H1 (cell line): Measurements from ENCODE around the gene SULT2B1. TPM values are rescaled to one million over a fixed set of nuclear protein-coding genes. Genes with fewer than 3 reads are reported as not detected.
A peak's percentile ranks its signal among the peaks of the same experiment; 100 is the strongest.

Experiments used
- ASH2L ChIP-seq: fragments of 200-600, 300-600 bp; sonication (generic); IDR thresholded peaks from one replicate; pipeline ENCODE4 v1.7.1; 2017; ENCODE audit warnings: low read length
- BCL11A ChIP-seq, 2 experiments: IDR thresholded peaks; one replicate each; pipeline ENCODE4 v1.6.1; 2011; ENCODE audit warnings: low read depth in 2 of 2, low read length in 2 of 2, mild to moderate bottlenecking in 2 of 2
- CBX5 ChIP-seq: fragments of 300-800, 300-1000 bp; sonication (generic); IDR thresholded peaks from 2 replicates; pipeline ENCODE4 v1.7.1; 2016; ENCODE audit warnings: antibody characterized with exemption, low read length, low read depth
- CBX8 ChIP-seq: fragments of 300-800, 300-1000 bp; sonication (generic); IDR thresholded peaks from 2 replicates; pipeline ENCODE4 v1.7.1; 2016; ENCODE audit warnings: low read depth, low read length, borderline replicate concordance
- CEBPB ChIP-seq: IDR thresholded peaks from 2 replicates; pipeline ENCODE4 v1.6.1; 2012; ENCODE audit warnings: low read depth, low read length
- CHD1 ChIP-seq: IDR thresholded peaks from 2 replicates; pipeline ENCODE4 v1.6.1; 2012; ENCODE audit warnings: low read depth, low read length, improper control_type of control experiment
- CREB1 ChIP-seq: IDR thresholded peaks from 2 replicates; pipeline ENCODE4 v1.6.1; 2012; ENCODE audit warnings: inconsistent platforms
- FOSL1 ChIP-seq: IDR thresholded peaks from 2 replicates; pipeline ENCODE4 v1.6.1; 2011; ENCODE audit warnings: mild to moderate bottlenecking, low read depth, low read length, moderate library complexity; ENCODE audit not compliant: insufficient read depth
- GTF2F1 ChIP-seq: IDR thresholded peaks from 2 replicates; pipeline ENCODE4 v1.6.1; 2012; ENCODE audit warnings: low read depth, low read length, improper control_type of control experiment, borderline replicate concordance
- HDAC6 ChIP-seq: IDR thresholded peaks from one replicate; pipeline ENCODE4 v1.7.1; 2012; ENCODE audit warnings: low read depth, mild to moderate bottlenecking, inconsistent platforms, low read length, moderate library complexity
- JUND ChIP-seq: IDR thresholded peaks from 2 replicates; pipeline ENCODE4 v1.6.1; 2011; ENCODE audit warnings: mild to moderate bottlenecking, improper control_type of control experiment, low read length
- KDM1A ChIP-seq: fragments of 200-600, 300-600 bp; sonication (generic); IDR thresholded peaks from 2 replicates; pipeline ENCODE4 v1.7.1; 2016; ENCODE audit warnings: mild to moderate bottlenecking, low read length, borderline replicate concordance
- KDM5A ChIP-seq: fragments of 200-600 bp; IDR thresholded peaks from 2 replicates; pipeline ENCODE4 v1.7.1; 2012; ENCODE audit warnings: mild to moderate bottlenecking, low read length, inconsistent platforms, mixed read lengths
- NANOG ChIP-seq: IDR thresholded peaks from 2 replicates; pipeline ENCODE4 v1.6.1; 2011; ENCODE audit warnings: low read length, low read depth, mild to moderate bottlenecking, inconsistent platforms; ENCODE audit not compliant: insufficient read depth, poor library complexity, severe bottlenecking
- POLR2AphosphoS5 ChIP-seq: IDR thresholded peaks from 2 replicates; pipeline ENCODE4 v1.6.1; 2011; ENCODE audit warnings: low read depth, low read length
- RAD21 ChIP-seq, 2 experiments: IDR thresholded peaks in 1 of 2; conservative IDR thresholded peaks in 1 of 2; 2 replicates each; pipeline ENCODE4 v1.6.1; 2011; ENCODE audit warnings: low read depth in 2 of 2, low read length in 2 of 2, improper control_type of control experiment in 1 of 2, inconsistent platforms in 1 of 2, mild to moderate bottlenecking in 1 of 2, moderate library complexity in 1 of 2
- TAF1 ChIP-seq: IDR thresholded peaks from 2 replicates; pipeline ENCODE4 v1.6.1; 2011; ENCODE audit warnings: mild to moderate bottlenecking, low read depth, low read length
- TBP ChIP-seq: IDR thresholded peaks from 2 replicates; pipeline ENCODE4 v1.6.1; 2011; ENCODE audit warnings: low read depth, low read length, improper control_type of control experiment
- TCF12 ChIP-seq: IDR thresholded peaks from 2 replicates; pipeline ENCODE4 v1.6.1; 2011; ENCODE audit warnings: low read depth, mild to moderate bottlenecking, low read length
- ZNF274 ChIP-seq: IDR thresholded peaks from 2 replicates; pipeline ENCODE4 v1.7.0; 2012; ENCODE audit warnings: low read length, borderline replicate concordance; ENCODE audit errors: extremely low read depth
- polyA plus RNA-seq, 7 experiments: library from polyadenylated mRNA; depleted of rRNA in 3 of 7; stranded (reverse) in 5 of 7; unstranded in 2 of 7; fragments of >200 nt in 5 of 7; fragments of 200-250 nt in 2 of 7; gene quantifications; 1 replicate in 5 of 7; 2 replicates in 1 of 7; 4 replicates in 1 of 7; pipeline versions ENCODE4 v1.2.1 to v1.2.3, GENCODE V29; 2011 to 2013; ENCODE audit warnings: missing spikeins in 2 of 7, mixed read lengths in 2 of 7
- total RNA-seq: library from RNA; stranded (reverse); fragmentation: NEBNext Ultra II Directional; extraction: Animal tissue kit (Norgen Biotek cat#: 25700); gene quantifications from 2 replicates; pipeline ENCODE4 v1.2.1, GENCODE V29; 2021
- TF ChIP-seq, protein P1 (sequence below): IDR thresholded peaks from 2 replicates; pipeline ENCODE4 v1.6.1; 2011; ENCODE audit warnings: low read depth, mild to moderate bottlenecking, low read length; ENCODE audit not compliant: insufficient read depth
- TF ChIP-seq, protein P2 (sequence below): IDR thresholded peaks from 2 replicates; pipeline ENCODE4 v1.6.1; 2012; ENCODE audit warnings: low read length, inconsistent platforms

The SULT2B1 gene
- total and polyA plus RNA-seq, 2 of the 8 experiments (the other 6 are each of a cell fraction or from before 2014, with no cell fraction given), result 1.5 to 2.6 TPM

- TF ChIP-seq TAF1 (0 out of 2 replicates have a peak, but pooled peaks have one; percentile 44), ASH2L (no peak), TCF12 (no peak), JUND (peak; percentile 94), KDM5A (no peak), CREB1 (peak; percentile 16; the same call in 1 of the 2 replicates), RAD21 (IDR thresholded peaks at IDR 0.05 in 1 of 2, conservative IDR thresholded peaks at IDR 0.05 in 1 of 2; ENCODE audit: low read depth in 2 of 2, low read length in 2 of 2) (no peak), CHD1 (peak; percentile 97), CBX5 (no peak), CEBPB (no peak), ZNF274 (no peak), FOSL1 (no peak), CBX8 (no peak), POLR2AphosphoS5 (no peak; the same call in 1 of the 2 replicates), HDAC6 (no peak), TBP (peak; percentile 33; the same call in 1 of the 2 replicates), GTF2F1 (no peak), NANOG (no peak), KDM1A (no peak), BCL11A (IDR thresholded peaks at IDR 0.05; ENCODE audit: low read depth in 2 of 2, low read length in 2 of 2) (no peak)
- TF ChIP-seq, protein P1, sequence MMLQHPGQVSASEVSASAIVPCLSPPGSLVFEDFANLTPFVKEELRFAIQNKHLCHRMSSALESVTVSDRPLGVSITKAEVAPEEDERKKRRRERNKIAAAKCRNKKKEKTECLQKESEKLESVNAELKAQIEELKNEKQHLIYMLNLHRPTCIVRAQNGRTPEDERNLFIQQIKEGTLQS, result no peak
- TF ChIP-seq, protein P2, sequence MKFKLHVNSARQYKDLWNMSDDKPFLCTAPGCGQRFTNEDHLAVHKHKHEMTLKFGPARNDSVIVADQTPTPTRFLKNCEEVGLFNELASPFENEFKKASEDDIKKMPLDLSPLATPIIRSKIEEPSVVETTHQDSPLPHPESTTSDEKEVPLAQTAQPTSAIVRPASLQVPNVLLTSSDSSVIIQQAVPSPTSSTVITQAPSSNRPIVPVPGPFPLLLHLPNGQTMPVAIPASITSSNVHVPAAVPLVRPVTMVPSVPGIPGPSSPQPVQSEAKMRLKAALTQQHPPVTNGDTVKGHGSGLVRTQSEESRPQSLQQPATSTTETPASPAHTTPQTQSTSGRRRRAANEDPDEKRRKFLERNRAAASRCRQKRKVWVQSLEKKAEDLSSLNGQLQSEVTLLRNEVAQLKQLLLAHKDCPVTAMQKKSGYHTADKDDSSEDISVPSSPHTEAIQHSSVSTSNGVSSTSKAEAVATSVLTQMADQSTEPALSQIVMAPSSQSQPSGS, result no peak; the same call in 1 of the 2 replicates
Measured at GRCh38 chr19:48637948-48638830, 86.2 kb downstream of the SULT2B1 start (continued).
